Measurements from ENCODE around the gene PRKCZ.

Gene PRKCZ

DNA sequence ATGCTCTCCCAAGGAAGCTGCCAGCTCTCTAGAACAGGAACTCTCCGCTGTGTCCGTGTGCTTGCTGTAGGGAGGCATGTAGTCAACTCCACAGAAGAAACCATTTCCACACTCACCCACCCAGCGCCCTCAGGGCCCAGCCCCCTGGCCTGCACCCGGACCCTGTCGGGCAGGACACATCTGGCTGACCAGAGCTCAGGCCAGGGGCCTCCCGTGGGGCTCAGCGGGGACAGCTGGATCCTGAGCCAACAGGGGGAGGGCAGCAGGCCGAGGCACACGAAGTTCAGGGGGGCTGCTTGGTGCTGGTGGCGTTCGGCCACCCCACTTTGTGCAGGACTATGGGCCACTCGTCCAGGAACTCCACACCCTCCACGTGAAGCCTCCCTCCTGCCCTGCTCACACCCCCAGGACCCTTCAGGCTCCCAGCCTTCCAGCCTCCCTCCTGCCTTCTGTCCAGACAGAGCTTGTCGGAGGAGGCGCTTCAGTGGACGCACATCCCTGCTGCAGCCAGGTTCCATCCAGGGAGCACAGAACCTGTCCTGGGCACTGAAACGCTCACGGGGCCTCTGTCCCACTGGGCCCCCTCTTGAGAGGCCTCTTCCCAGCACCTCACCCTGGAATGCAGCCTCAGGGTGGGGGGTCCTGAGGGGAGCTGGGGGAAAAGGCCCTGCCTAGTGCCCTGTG is 159.3 kb downstream of the PRKCZ start:
- DNase-seq (ENCODE audit: low read depth in 2 of 2) = no peak

DNA sequence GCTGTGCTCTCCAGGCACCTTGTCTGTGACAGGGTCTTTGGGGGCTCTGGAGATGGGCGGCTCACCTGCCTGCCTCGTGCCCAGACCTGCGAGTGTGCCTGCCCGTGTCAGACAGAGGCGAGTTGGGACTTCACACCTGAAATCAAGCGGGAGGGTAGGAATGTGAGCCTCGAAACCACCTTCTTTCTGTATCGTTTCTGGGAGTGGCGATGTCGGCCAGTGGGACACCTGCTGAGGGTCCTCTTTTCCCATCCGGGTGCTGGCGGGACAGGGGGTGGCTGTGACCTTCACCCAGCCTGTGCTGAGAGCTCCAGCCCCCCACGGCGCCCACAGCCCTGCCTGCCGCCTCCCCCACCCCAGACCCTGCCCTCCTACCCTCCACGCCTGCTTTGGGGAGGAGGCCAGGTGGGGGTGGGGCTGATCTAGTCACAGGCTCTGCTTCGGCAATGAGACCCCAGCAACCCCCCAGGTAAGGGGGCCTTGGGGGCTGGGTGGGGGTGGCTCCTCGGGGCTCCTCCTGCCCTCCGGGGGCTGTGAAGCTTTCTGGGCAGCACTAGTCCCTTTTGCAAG is 160.0 kb downstream of the PRKCZ start:
- no peak for DNase-seq (ENCODE audit: low read depth in 2 of 2)

DNA sequence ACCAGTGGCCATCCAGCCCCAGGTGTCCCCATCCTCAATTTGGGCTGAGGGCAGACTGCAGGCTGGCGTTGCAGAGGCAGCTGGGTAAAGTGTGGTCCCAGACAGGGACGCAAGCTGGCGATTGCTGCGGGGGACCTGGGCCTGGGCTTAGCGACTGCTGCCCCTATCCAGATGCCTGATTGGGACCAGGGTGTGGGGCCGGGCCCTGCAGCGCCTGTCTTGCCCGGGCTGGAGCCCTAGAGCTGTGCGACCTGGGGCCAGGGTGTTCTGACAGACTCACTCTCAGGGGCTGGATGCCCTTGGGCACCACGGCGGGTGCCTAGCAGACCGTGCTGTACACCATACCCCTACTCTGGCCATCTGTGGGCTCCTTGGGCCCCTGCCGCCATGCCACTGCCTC is 160.6 kb downstream of the PRKCZ start:
- DNase-seq (ENCODE audit: low read depth in 2 of 2) = no peak

DNA sequence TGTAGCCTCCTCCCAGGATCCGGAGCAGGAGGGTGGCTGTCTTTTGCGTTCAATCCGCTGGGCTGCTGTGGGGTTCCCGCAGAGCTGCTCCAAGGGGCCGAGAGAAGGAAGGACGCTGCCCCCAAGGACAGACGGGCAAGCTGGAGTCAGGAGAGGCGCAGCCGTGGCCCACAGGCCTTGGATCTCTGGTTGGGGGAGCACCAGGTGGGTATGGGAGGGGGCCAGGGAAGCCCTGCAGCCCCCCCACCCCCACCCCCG is 162.0 kb downstream of the PRKCZ start:
- DNase-seq (ENCODE audit: low read depth in 2 of 2) = no peak

DNA sequence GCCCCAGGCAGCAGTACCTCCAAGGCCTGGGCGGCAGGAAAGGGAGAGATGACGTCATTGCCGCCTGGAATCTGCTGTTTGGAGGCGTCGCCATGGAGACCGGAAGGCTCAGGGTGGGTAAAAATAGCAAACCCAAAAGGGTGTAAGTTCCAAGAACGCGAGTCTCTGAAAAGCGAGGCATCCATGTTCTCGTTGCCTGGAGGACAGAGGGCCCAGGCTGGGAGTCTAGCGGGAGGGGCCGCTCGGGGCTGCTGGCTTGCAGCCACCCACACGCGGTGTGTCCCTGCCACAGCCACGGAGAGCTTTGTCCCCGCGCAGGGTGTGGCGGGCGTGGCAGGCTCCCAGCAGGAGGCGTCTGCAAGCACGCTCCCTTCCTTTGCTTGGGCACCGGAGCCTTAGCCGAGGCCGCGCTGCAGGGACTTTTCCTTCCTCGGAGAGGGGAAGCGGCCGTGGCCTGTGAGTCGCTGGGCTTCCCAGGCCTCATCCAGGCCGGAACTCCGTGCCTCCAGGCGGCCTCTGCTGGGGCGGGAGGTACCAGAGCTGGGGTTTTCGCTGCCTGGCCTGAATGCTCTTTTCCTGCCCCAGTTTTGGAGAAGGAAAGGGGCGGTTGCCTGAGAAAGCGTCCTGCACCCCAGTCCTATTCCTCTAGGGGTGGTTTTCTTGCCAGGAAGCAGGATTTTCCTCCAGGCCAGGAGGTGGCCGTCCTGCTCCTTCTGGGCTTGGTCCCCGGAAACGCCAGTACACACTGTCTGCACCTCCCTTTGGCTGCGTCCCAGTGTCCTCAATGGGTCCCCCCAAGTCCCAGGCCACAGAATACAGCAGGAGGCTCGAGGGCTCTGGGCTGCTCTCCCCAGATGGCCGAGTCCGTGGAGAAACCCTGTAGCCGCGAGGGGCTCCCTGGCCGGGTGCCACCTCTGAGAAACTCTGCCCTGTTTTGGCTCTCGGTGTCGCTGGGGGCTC is 162.6 kb downstream of the PRKCZ start:
- DNase-seq (ENCODE audit: low read depth in 2 of 2) = peak; percentile 93 to 94

DNA sequence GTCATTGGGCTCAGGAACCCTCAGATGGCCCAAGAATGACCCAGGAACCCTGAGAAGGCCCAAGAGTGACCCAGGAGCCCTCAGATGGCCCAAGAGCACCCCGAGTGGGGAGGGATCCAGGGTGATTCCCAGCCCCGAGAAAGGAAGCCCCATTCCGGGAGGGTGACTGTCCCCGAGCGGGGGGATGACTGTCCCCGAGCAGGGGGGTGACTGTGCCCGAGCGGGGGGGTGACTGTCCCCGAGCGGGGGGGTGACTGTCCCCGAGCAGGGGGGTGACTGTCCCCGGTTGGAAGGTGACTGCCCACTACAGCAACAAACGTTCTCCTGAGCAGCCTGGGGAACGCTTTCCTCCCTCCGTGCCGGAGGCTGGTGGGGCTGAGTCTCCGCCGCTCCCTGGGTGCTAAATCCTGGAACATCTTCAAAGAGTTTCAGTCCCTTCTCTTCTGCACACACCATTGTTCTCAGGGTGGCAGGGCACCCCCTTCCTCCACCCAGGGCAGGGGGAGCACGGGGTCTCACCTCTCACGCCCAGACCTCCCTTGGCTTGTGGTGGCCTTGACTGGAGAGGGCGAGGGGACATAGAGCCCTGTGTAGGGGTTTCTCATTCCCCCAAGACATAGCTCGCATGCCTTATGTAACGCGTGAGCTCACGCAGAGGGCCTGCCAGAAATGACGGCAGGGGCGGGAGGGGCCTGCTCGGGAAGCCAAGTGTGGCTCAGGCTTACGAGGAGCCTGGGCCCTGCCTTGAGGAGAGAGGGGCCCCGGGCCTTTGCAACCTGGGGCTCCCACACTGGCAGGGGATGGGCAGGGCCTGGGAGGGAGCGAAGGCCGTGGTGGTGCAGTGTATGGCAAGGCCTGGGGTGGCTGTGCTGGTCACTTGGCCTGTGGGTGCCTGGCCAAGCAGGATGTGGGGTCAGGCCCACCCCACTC is 163.6 kb downstream of the PRKCZ start:
- peak; percentile 77 to 79 for DNase-seq (ENCODE audit: low read depth in 2 of 2)

DNA sequence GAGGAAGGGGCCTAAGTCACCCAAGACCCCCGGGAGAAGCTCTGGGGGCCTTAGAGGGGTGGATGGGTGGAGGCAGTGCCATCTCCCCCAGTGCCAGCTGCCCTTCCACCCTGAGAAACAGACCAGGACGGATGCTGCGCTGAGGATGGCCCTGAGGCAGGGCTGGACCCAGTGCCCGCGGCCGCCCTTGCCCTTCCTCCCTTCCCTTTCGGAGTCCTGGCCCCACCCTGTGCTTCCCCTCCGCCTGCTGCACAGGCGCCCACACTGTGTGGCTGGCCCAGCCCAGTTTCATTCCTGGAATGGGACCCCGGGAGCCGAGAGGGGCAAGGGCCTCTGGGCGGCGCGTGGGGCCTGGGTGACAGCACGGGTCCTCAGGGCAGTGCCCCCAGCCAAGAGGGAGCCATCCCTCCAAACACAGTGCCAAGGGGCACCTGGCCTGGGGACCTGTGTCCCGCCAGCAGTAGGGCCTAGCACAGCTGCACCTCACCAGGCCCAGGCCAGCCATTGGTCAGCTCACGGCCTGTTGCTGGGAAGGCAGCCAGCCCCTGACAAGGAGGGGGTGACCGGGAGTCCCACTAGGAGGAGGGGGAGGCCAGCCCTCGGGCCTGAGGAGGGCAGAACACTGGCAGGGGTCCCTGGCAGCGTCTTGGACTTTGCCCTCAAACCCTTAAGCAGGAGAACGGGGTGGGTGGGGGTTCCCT is 164.5 kb downstream of the PRKCZ start:
- no peak for DNase-seq (ENCODE audit: low read depth in 2 of 2)

DNA sequence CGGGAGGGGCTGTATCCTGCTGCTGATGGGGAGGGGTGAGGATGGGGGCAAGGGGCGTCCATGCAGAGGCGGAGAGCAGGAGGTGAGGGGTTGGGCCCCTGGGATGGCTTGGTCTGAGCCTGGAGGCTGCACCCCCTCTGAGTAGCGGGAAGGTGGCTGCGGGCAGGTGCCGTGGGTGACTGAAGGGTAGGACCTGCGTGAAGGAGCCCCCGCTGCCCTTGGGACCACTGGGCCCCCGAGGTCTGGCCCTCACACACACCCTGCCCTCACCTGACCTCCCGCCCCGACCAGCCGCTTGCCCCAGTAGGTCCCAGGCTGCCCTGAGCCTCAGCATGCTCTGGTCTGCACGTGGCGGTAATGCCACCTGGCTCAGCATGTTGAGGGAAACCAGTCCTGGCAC is 165.1 kb downstream of the PRKCZ start:
- DNase-seq (ENCODE audit: low read depth in 2 of 2) = no peak

DNA sequence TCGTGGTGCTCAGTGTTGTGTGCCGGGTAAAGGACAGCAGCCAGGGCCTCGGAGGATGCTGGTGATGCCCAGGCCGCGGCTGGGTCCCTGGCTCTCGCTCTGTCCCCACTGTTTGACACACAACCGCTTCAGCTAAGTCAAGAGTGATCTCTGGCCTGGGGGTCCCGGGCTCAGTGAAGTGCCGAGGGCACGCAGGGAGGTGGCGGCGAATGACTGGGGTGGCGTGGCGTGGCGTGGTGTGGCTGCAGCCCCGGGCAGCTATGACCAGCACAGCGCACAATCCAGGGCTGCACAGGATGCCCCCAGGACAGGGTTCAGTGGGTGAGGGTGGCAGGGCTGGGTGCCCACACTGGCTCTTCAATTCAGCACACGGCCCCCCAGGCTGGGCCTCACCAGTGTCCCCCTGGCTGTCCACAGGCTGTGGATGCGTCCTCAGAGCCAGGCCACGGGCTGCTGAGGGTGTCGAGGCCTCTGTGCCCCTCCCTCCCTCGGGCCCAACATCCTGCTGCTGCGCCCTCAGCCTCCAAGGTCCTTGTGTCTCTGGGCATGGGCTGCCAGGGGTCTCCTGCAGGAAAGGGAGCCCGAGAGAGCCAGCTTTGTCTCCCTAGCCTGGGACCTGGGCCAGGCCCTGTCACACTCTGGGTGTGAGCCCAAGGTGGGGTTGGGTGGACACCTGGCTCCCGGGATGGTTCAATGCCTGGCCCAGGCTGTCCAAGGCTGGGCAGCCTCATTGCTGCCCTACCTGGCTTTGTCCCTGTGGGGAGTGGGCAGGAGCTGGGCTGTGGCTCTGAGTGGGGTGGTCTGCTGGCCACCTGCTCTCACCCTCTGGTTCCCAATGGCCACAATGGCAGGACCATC is 165.9 kb downstream of the PRKCZ start:
- DNase-seq (ENCODE audit: low read depth in 2 of 2) = no peak

DNA sequence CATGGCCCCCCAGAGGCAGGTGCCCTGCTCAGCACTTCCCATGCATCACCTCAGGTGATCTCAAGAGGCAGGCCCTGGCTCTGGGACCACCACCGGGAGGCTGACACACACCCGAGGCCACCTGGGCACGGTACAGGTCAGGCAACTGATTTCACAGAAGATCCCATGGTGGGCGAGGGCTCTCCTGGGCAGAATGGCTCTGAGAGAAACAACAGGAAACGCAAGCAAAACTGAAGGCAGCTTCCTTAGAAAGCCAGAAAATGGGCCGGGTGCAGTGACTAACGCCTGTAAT is 166.5 kb downstream of the PRKCZ start:
- no peak for DNase-seq (ENCODE audit: low read depth in 2 of 2)

DNA sequence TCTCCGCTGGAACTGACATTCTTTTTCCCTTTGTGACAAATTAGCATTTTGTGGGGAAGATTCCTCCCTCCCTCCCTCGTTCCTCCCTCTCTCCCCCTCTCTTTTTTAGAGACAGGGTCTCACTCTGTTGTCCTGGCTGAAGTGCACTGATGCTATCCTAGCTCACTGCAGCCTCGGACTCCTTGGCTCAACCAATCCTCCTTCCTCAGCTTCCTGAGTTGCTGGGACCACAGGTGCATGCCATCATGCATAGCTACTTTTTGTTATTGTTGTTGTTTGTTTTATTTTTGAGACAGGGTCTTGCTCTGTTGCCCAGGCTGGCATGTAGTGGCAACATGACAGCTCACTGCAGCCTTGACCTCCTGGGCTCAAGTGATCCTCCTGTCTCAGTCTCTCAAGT is 171.1 kb downstream of the PRKCZ start:
- DNase-seq (ENCODE audit: low read depth in 2 of 2) = no peak

DNA sequence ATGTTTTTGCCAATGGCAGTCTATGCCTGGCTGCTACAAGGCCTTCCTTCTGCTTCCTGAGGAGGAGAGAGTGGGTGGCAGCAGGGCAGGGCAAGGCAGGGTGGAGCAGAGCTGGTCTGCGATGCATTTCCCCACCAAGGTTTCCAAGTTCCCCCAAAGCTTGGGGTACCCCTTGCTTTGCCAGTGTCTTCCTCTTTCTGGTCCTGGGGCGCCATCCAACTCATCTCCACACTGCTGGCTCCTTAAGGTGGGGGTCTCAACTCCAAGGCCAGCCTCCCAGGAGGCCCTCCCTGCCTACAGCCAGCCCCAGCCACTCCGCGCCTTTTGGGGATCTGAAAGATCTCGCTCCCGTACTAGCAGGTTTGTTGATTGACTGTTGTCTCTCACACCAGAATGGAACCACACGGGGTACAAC is 174.0 kb downstream of the PRKCZ start:
- no peak for DNase-seq (ENCODE audit: low read depth in 2 of 2)

DNA sequence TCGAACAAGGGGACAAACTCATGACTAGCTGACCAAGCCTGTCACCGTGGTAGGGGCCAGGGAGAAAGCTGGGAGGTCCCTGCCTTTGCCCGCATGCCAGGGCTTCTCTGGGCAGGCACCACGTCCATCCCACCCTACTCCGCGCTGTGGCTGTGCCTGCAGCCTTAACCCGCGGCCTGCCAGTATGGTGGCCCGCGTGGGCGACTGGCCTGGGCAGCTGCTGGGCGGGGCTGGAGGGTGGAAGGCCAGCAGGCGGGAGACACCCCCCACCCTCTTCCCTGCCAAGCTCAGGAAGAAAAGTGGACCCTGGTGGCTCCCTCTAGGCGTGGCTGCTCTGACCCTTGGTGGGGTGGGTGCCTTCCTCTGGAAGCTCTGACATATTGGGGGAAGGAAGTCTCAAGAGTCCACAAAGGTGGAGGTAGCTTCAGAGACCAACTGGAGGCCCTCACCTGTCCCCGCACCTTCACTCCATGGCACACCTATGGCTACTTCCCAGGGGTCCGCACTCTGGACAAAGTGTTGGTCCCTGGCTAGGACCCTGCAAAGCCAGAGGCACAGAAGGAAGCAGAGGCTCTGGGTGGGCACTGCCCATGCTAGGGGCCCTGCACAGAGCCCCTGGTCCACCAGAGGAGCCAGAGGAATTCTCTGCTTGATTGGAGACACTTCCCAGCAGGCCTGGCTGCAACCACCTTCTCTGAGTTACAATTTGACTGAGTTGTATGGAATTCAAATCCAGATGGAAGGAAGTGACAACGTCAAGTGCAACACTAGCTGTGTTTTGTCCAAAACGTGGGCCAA is 174.6 kb downstream of the PRKCZ start:
- DNase-seq (ENCODE audit: low read depth in 2 of 2) = no peak

DNA sequence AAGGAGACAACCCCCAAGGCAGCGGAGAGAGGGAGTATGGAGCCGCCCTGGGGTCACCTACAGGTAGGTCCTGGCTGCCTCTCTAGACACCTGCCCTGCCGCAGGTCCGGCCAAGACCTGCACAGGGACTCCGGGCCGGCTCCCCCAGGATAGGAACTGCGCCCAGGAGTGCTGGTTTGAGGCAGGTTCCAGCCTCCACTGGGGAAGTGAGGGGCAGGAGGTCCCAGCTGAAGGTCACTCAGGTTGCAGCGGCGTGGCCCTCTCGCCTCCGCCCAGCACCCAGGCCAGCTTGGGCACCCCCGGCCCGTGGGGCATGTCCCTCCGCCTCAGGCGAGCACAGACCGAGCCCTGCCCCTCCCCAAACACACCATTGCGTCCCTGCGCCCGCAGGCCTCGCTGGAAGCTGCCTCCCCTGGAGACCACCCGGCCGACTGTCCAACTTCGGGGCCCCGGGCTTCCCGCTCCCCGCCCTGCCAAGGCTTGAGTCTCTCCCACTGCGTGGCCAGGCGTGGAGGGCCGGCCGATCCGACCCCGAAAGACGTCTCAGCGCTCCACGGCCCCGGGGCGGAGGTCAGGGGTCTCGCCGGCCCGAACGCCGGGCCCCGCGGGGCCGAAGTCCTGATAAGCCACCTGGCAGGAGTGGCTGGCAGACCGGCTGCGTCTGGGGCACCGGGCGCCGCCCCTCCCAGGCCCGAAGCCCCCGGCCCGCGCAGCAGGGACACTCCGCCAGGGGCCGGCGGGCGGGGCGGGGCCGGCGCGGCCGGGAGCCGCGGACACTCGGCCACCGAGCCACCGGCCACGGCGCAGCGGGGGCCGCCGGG is 176.5 kb downstream of the PRKCZ start:
- no peak for DNase-seq (ENCODE audit: low read depth in 2 of 2)

DNA sequence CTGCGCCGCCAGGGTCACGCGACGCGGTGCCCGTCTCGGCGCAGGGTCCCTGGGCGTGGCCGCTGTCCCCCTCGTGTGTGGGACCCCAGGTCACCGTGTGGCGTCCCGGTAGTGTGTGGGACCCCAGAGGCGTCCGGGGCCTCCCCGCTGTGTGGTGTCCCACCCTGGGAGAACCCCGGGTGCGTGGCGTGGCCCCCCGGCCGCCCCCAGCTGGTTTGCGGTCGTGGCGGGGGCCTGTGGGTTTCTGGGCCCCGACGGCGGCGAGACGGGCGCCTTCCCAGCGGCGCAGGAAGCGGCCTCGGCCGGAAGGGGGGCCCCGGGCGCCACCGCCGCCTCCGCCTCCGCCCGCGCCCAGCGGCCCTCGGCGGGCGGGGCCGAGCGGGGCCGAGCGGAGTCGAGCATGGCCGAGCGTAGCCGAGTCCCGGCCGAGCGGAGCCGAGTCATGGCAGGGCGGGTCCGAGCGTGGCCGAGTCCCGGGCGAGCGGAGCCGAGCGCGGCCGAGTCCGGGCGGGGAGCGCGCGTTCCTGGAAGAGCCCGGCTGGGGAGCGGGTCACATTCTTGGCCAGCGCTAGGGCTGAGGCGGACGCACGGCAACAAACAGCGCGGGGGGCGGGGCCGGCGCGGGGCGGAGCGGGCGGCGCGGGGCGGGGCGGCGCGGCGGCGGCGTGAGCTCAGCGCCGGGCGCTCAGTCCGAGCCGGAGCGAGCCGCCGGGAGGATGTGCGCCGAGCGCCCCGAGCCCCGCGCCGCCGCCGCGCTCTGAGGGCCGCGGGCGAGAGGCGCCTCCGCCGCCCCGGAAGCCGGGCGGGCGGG is 177.3 kb downstream of the PRKCZ start:
- peak; percentile 95 for DNase-seq (ENCODE audit: low read depth in 2 of 2)

DNA sequence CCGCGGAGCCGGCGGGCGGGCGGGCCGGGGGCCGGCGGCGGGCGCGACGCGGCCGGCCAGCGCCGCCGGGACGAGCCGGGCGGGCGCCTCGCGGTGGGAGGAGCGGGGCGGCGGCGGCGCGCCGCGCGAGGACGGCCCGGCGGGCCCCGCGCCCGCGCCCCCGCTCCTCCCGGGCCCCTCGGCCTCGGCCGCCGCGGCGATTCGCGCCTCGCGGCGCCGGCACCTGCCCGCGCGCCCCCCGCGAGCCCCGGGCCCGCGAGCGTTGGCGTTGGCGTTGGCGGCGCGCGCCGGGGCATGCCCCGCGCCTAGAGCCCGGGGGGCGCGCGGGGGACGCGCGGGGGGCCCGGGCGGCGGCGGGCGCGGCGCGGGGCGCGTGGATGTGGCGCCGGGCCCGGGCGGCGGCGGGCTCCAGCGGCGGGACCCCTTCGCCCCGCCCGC is 178.0 kb downstream of the PRKCZ start, which contains the start of gene SKI:
Gene SKI (plus strand): TSS at position 163 of the 438 bp plus-strand sequence. CDS start 448 bp downstream, outside the sequence.
- DNase-seq (ENCODE audit: low read depth in 2 of 2) = no peak

DNA sequence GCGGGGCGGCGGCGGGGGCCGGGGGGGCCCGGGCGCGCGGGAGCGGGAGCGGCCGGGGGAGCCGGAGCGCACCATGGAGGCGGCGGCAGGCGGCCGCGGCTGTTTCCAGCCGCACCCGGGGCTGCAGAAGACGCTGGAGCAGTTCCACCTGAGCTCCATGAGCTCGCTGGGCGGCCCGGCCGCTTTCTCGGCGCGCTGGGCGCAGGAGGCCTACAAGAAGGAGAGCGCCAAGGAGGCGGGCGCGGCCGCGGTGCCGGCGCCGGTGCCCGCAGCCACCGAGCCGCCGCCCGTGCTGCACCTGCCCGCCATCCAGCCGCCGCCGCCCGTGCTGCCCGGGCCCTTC is 178.5 kb downstream of the PRKCZ start:
- DNase-seq (ENCODE audit: low read depth in 2 of 2) = no peak
